Measurements from ENCODE around the gene PDE4D. TPM values are rescaled to one million over a fixed set of nuclear protein-coding genes. Genes with fewer than 3 reads are reported as not detected.

The PDE4D gene
- polyA plus RNA-seq, 1 donor (not counting 4 experiments of a cell fraction or from before 2014, with no cell fraction given) = 3.6 TPM

- peaks cover 31% of the 10 kb centered on the region for H3K4me1 ChIP-seq (ENCODE audit: control insufficient read depth, extremely low read depth, insufficient read depth, low read length)
- no peak overlapping the region for H3K4me3 ChIP-seq (ENCODE audit: control insufficient read depth in 2 of 3, extremely low read depth in 1 of 3, insufficient read depth in 2 of 3, low read depth in 1 of 3, low read length in 3 of 3)
- no peak for TF ChIP-seq EZH2 (IDR thresholded peaks at IDR 0.05; ENCODE audit: low read length)
- TF ChIP-seq CTCF (optimal IDR thresholded peaks at IDR 0.05 in 1 of 3, IDR thresholded peaks at IDR 0.05 in 1 of 3, conservative IDR thresholded peaks at IDR 0.05 in 1 of 3; ENCODE audit: extremely low read depth in 1 of 3, insufficient read depth in 2 of 3, low read length in 3 of 3) = no peak
- no peaks in the 10 kb centered on the region for H3K36me3 ChIP-seq (ENCODE audit: control insufficient read depth in 2 of 2, extremely low read depth in 1 of 2, insufficient read depth in 2 of 2, low read length in 2 of 2)
- no peaks in the 10 kb centered on the region for H4K20me1 ChIP-seq (ENCODE audit: control insufficient read depth, extremely low read depth, insufficient read depth, low read length)
- no peaks in the 10 kb centered on the region for H3K9me1 ChIP-seq (ENCODE audit: control insufficient read depth, extremely low read depth, insufficient read depth, low read length)
- no peak overlapping the region for H3K27ac ChIP-seq (ENCODE audit: control insufficient read depth, insufficient read depth, low read length)
- H3K79me2 ChIP-seq (ENCODE audit: control insufficient read depth, insufficient read depth, low read length) = no peaks in the 10 kb centered on the region
- H3K27me3 ChIP-seq (ENCODE audit: control insufficient read depth, extremely low read depth, insufficient read depth, low read length) = no peaks in the 10 kb centered on the region
- FAIRE-seq (no peak), DNase-seq (ENCODE audit: low read depth, low spot score) (no peak)
- no peak overlapping the region for H2AFZ ChIP-seq (ENCODE audit: control insufficient read depth, low read length)
- no peak overlapping the region for H3K4me2 ChIP-seq (ENCODE audit: control insufficient read depth, extremely low read depth, insufficient read depth, low read depth, low read length)
- H3K9me3 ChIP-seq (ENCODE audit: control insufficient read depth, low read depth, low read length) = no peaks in the 10 kb centered on the region
- no peak overlapping the region for H3K9ac ChIP-seq (ENCODE audit: control insufficient read depth, extremely low read depth, insufficient read depth, low read length)
- dilution Hi-C loops (cut with MboI; ENCODE audit: extremely low pct_ligation_motif_present, low sequenced_read_pairs) = no loop called here
Observed at GRCh38 chr5:59587489-59588337, 305.8 kb downstream of the PDE4D start.

- no peak overlapping the region for H3K4me2 ChIP-seq (ENCODE audit: control insufficient read depth, extremely low read depth, insufficient read depth, low read depth, low read length)
- H2AFZ ChIP-seq (ENCODE audit: control insufficient read depth, low read length) = no peak overlapping the region
- peaks cover 22% of the 10 kb centered on the region for H3K4me1 ChIP-seq (ENCODE audit: control insufficient read depth, extremely low read depth, insufficient read depth, low read length)
- dilution Hi-C loops (cut with MboI; ENCODE audit: extremely low pct_ligation_motif_present, low sequenced_read_pairs) = no loop called here
- DNase-seq (ENCODE audit: low read depth, low spot score) = no peak
- no peak overlapping the region for H3K27ac ChIP-seq (ENCODE audit: control insufficient read depth, insufficient read depth, low read length)
- H3K9me1 ChIP-seq (ENCODE audit: control insufficient read depth, extremely low read depth, insufficient read depth, low read length) = no peaks in the 10 kb centered on the region
- no peak for TF ChIP-seq CTCF (optimal IDR thresholded peaks at IDR 0.05 in 1 of 3, IDR thresholded peaks at IDR 0.05 in 1 of 3, conservative IDR thresholded peaks at IDR 0.05 in 1 of 3; ENCODE audit: extremely low read depth in 1 of 3, insufficient read depth in 2 of 3, low read length in 3 of 3)
- no peak for TF ChIP-seq EZH2 (IDR thresholded peaks at IDR 0.05; ENCODE audit: low read length)
- no peaks in the 10 kb centered on the region for H3K79me2 ChIP-seq (ENCODE audit: control insufficient read depth, insufficient read depth, low read length)
- H4K20me1 ChIP-seq (ENCODE audit: control insufficient read depth, extremely low read depth, insufficient read depth, low read length) = no peaks in the 10 kb centered on the region
- H3K9me3 ChIP-seq (ENCODE audit: control insufficient read depth, low read depth, low read length) = no peaks in the 10 kb centered on the region
- H3K36me3 ChIP-seq (ENCODE audit: control insufficient read depth in 2 of 2, extremely low read depth in 1 of 2, insufficient read depth in 2 of 2, low read length in 2 of 2) = no peaks in the 10 kb centered on the region
- FAIRE-seq = no peak
- no peaks in the 10 kb centered on the region for H3K27me3 ChIP-seq (ENCODE audit: control insufficient read depth, extremely low read depth, insufficient read depth, low read length)
- H3K4me3 ChIP-seq (ENCODE audit: control insufficient read depth in 2 of 3, extremely low read depth in 1 of 3, insufficient read depth in 2 of 3, low read depth in 1 of 3, low read length in 3 of 3) = no peak overlapping the region
- H3K9ac ChIP-seq (ENCODE audit: control insufficient read depth, extremely low read depth, insufficient read depth, low read length) = no peak overlapping the region
Observed at GRCh38 chr5:59586841-59587240, 306.7 kb downstream of the PDE4D start.
